ENCODE results near the gene SMPD1. TPM values are rescaled to one million over a fixed set of nuclear protein-coding genes. Genes with fewer than 3 reads are reported as not detected.

The SMPD1 gene
- total and polyA plus RNA-seq, 2 of the 8 experiments (the other 6 are each of a cell fraction or from before 2014, with no cell fraction given) = 1.9 to 2.4 TPM

DNA sequence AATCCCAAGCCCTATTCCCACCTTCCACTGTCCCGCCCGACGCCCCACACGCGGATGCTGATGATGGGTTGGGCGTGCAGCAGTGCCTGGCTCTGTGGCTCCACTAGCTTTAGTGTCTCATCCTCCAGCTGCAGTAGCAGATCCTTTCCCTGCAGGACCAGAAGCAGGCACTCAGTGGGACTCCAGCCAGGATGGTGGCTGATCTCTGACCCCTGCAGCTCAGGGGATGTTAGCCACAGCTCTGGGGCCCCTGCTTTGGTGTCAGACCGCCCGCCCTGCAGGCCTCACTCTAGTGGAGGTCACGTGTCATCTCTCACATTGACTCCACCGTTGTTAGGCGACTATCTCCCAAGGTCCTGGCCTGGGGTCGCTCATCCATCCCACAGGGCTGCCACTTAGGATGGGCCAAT, 11.8 kb downstream of the SMPD1 start:
- no peaks in the 10 kb centered on the region for H3K9me3 ChIP-seq (ENCODE audit: insufficient read depth in 2 of 2, low read depth in 1 of 2, low read length in 1 of 2)
- no peak for FAIRE-seq
- H3K79me1 ChIP-seq (ENCODE audit: low read depth, low read length) = no peaks in the 10 kb centered on the region
- no peak overlapping the region for H3K23ac ChIP-seq (ENCODE audit: insufficient read length)
- H3K79me2 ChIP-seq (ENCODE audit: control insufficient read depth in 1 of 2, insufficient read depth in 2 of 2, low read length in 2 of 2) = no peaks in the 10 kb centered on the region
- no peak overlapping the region for H3K56ac ChIP-seq (replicated peaks; ENCODE audit: insufficient read length, low read depth, low read length)
- H3K14ac ChIP-seq (ENCODE audit: insufficient read length) = no peak overlapping the region
- no peak overlapping the region for H2BK20ac ChIP-seq (ENCODE audit: low read length)
- no peak overlapping the region for H3K4ac ChIP-seq (replicated peaks; ENCODE audit: insufficient read length, low read depth, low read length)
- no peak overlapping the region for H3K9ac ChIP-seq (replicated peaks in 1 of 4; ENCODE audit: extremely low read depth in 1 of 4, low read depth in 3 of 4, low read length in 3 of 4)
- CTCF ChIA-PET (ENCODE audit: partially characterized antibody) = interaction anchor here (0.9 to 9.5 kb wide), 7 partner anchors 9 to 103 kb away, joined by 3 to 79 read pairs (median 11); partner anchors contain the start of gene HPX
- H3K27me3 ChIP-seq (replicated peaks in 1 of 4; ENCODE audit: control insufficient read depth in 3 of 4, extremely low read depth in 1 of 4, insufficient read depth in 3 of 4, low read length in 3 of 4) = no peaks in the 10 kb centered on the region
- H3K4me3 ChIP-seq (ENCODE audit: extremely low read depth in 1 of 4, insufficient read depth in 2 of 4, low read depth in 3 of 4, low read length in 4 of 4) = no peak overlapping the region
- POLR2A ChIA-PET (ENCODE audit: partially characterized antibody) = interaction anchor here (1.9 kb wide), 1 partner anchor 8 kb away, joined by 9 read pairs; no protein-coding TSS in a partner anchor
- H2BK15ac ChIP-seq (ENCODE audit: low read length) = no peak overlapping the region
- H4K5ac ChIP-seq (ENCODE audit: insufficient read length, low read depth, low read length) = no peak overlapping the region
- no peak overlapping the region for H3K18ac ChIP-seq (ENCODE audit: extremely low read depth, low read length)
- DNase-seq (ENCODE audit: low read depth in 1 of 2, low spot score in 2 of 2) = no peak
- peaks cover 0 to 2% (median 0%) of the 10 kb centered on the region in 4 experiments; a peak in 1 of 8 replicates for H3K36me3 ChIP-seq (ENCODE audit: control insufficient read depth in 2 of 4, insufficient read depth in 4 of 4, low read length in 3 of 4)
- WGBS, 2 experiments (ENCODE audit: extremely low coverage in 1 of 2, insufficient coverage in 1 of 2, insufficient read length in 1 of 2, insufficient replicate concordance in 2 of 2, low coverage in 1 of 2, low lambda C conversion rate in 2 of 2, missing lambda C conversion rate in 1 of 2) = 88% methylated on average over 12 of the region's 12 CpGs; no CpG with 5 or more reads in 1 of the 2 experiments
- no peak overlapping the region for H3K4me2 ChIP-seq (ENCODE audit: insufficient read depth in 1 of 2, low read depth in 2 of 2, low read length in 2 of 2)
- H3K23me2 ChIP-seq (ENCODE audit: low read depth, low read length) = no peaks in the 10 kb centered on the region
- H2BK12ac ChIP-seq (ENCODE audit: low read depth, low read length) = no peak overlapping the region
- H3K4me1 ChIP-seq (replicated peaks in 1 of 4; ENCODE audit: control insufficient read depth in 3 of 4, insufficient read depth in 4 of 4, low read length in 3 of 4) = peaks cover 8 to 15% (median 10%) of the 10 kb centered on the region in 4 experiments
- no peak overlapping the region for H2BK120ac ChIP-seq (replicated peaks; ENCODE audit: low read depth, low read length)
- no peak overlapping the region for H4K8ac ChIP-seq (ENCODE audit: extremely low read depth, insufficient read depth, low read length)
- no peak overlapping the region for H4K91ac ChIP-seq (replicated peaks; ENCODE audit: insufficient read length, low read length)
- no peak overlapping the region for H2AFZ ChIP-seq (ENCODE audit: low read length)
- H4K20me1 ChIP-seq (replicated peaks in 1 of 2; ENCODE audit: control insufficient read depth in 1 of 2, insufficient read depth in 2 of 2, low read length in 2 of 2) = peaks cover 2 to 12% of the 10 kb centered on the region in 2 experiments
- 0 out of 2 replicates have a peak overlapping the region, but pooled peaks have one; percentile 39 for H2BK5ac ChIP-seq (ENCODE audit: low read depth, low read length)
- H3K27ac ChIP-seq (ENCODE audit: low read depth, low read length) = no peak overlapping the region
- no peak overlapping the region for H2AK5ac ChIP-seq (ENCODE audit: low read depth, low read length)
- no peak for TF ChIP-seq POLR2A (IDR thresholded peaks at IDR 0.05; ENCODE audit: control extremely low read depth in 1 of 2, low read depth in 2 of 2, low read length in 2 of 2)
